PFSK-1 (cell line): ENCODE results near the gene TMEM52.

Experiments
- FOXP2 ChIP-seq: optimal IDR thresholded peaks from 2 replicates; pipeline ENCODE3; 2011; ENCODE audit warnings: borderline replicate concordance, control low read depth, inconsistent platforms; ENCODE audit not compliant: insufficient read depth; ENCODE audit errors: extremely low read length, extremely low read depth
- POLR2AphosphoS5 ChIP-seq: IDR thresholded peaks from 2 replicates; pipeline ENCODE4 v1.6.1; 2012; ENCODE audit warnings: low read depth, mild to moderate bottlenecking, control low read depth, low read length, moderate library complexity
- REST ChIP-seq, 2 experiments: IDR thresholded peaks; 2 replicates each; pipeline versions ENCODE4 v1.6.1 to v1.8.0; 2011 to 2012; ENCODE audit warnings: low read depth in 2 of 2, low read length in 2 of 2, control low read depth in 1 of 2, inconsistent platforms in 1 of 2, mild to moderate bottlenecking in 1 of 2, moderate library complexity in 1 of 2; ENCODE audit not compliant: insufficient read depth in 1 of 2
- SIN3A ChIP-seq: IDR thresholded peaks from 2 replicates; pipeline ENCODE4 v1.6.1; 2012; ENCODE audit warnings: mild to moderate bottlenecking, low read length, moderate library complexity, borderline replicate concordance; ENCODE audit not compliant: insufficient read depth
- TAF1 ChIP-seq: IDR thresholded peaks from 2 replicates; pipeline ENCODE4 v1.6.1; 2012; ENCODE audit warnings: low read length, control low read depth, borderline replicate concordance; ENCODE audit not compliant: insufficient read depth

GRCh38 chr1:1941868-1942752, 23.0 kb upstream of the TMEM52 start:
- TF ChIP-seq POLR2AphosphoS5 (no peak), SIN3A (no peak), REST (IDR thresholded peaks at IDR 0.05; ENCODE audit: insufficient read depth in 1 of 2, low read depth in 2 of 2, low read length in 2 of 2) (no peak), TAF1 (no peak), FOXP2 (no peak)
